ENCODE measurements around the gene BAZ2A. TPM values are rescaled to one million over a fixed set of nuclear protein-coding genes. Genes with fewer than 3 reads are reported as not detected.

BAZ2A gene
- total RNA-seq, 1 donor, result 49.6 TPM

- no peak overlapping the region for H2AFZ ChIP-seq (ENCODE audit: low read length)
- peak overlapping the region; percentile 40 for H3K4me3 ChIP-seq (ENCODE audit: insufficient read depth, low read length)
- H3K4me2 ChIP-seq (ENCODE audit: insufficient read depth, low read length), result peak overlapping the region; percentile 97
- peak; percentile 83 for DNase-seq (ENCODE audit: insufficient read length, low spot score, missing footprints)
- no peaks in the 10 kb centered on the region for H3K27me3 ChIP-seq (ENCODE audit: insufficient read depth, low read length)
- peaks cover 49% of the 10 kb centered on the region for H4K20me1 ChIP-seq (ENCODE audit: insufficient read depth, low read length)
- peaks cover 77% of the 10 kb centered on the region for H3K79me2 ChIP-seq (ENCODE audit: insufficient read depth, low read length)
- peaks cover 51% of the 10 kb centered on the region for H3K4me1 ChIP-seq (ENCODE audit: insufficient read depth, low read length)
- no peak for TF ChIP-seq CTCF (IDR thresholded peaks at IDR 0.05; ENCODE audit: extremely low read depth, low read depth, low read length)
- peaks cover 8% of the 10 kb centered on the region for H3K36me3 ChIP-seq (ENCODE audit: insufficient read depth, low read length)
- H3K9me3 ChIP-seq (ENCODE audit: low read depth, low read length), result no peaks in the 10 kb centered on the region
- no peak overlapping the region for H3K27ac ChIP-seq (ENCODE audit: low read depth, low read length)
Measured at GRCh38 chr12:56632701-56633467, 2.8 kb upstream of the BAZ2A start.

- no peak for TF ChIP-seq CTCF (IDR thresholded peaks at IDR 0.05; ENCODE audit: extremely low read depth, low read depth, low read length)
- peak; percentile 92 for DNase-seq (ENCODE audit: insufficient read length, low spot score, missing footprints)
- H3K4me3 ChIP-seq (ENCODE audit: insufficient read depth, low read length), result peak overlapping the region; percentile 40
Measured at GRCh38 chr12:56631790-56632700, 1.9 kb upstream of the BAZ2A start.

GRCh38 chr12:56629459-56630179 is 507 bp downstream of the BAZ2A start:
- peaks cover 11% of the 10 kb centered on the region for H3K36me3 ChIP-seq (ENCODE audit: insufficient read depth, low read length)
- H3K4me2 ChIP-seq (ENCODE audit: insufficient read depth, low read length), result peak overlapping the region; percentile 96
- peak overlapping the region; percentile 93 for H3K4me3 ChIP-seq (ENCODE audit: insufficient read depth, low read length)
- H3K27me3 ChIP-seq (ENCODE audit: insufficient read depth, low read length), result no peaks in the 10 kb centered on the region
- H3K79me2 ChIP-seq (ENCODE audit: insufficient read depth, low read length), result peaks cover 93% of the 10 kb centered on the region
- H2AFZ ChIP-seq (ENCODE audit: low read length), result peak overlapping the region; percentile 77
- peak; percentile 94 for DNase-seq (ENCODE audit: insufficient read length, low spot score, missing footprints)
- H3K9me3 ChIP-seq (ENCODE audit: low read depth, low read length), result no peaks in the 10 kb centered on the region
- peaks cover 37% of the 10 kb centered on the region for H3K4me1 ChIP-seq (ENCODE audit: insufficient read depth, low read length)
- no peak for TF ChIP-seq CTCF (IDR thresholded peaks at IDR 0.05; ENCODE audit: extremely low read depth, low read depth, low read length)
- H3K27ac ChIP-seq (ENCODE audit: low read depth, low read length), result peak overlapping the region; percentile 85
- peaks cover 73% of the 10 kb centered on the region for H4K20me1 ChIP-seq (ENCODE audit: insufficient read depth, low read length)

More at GRCh38 chr12:56631790-56632700, 1.9 kb upstream of the BAZ2A start:
- Histone ChIP-seq H3K9me3 (ENCODE audit: low read depth, low read length) (no peaks in the 10 kb centered on the region), H3K4me1 (ENCODE audit: insufficient read depth, low read length) (peaks cover 47% of the 10 kb centered on the region), H3K27ac (ENCODE audit: low read depth, low read length) (no peak overlapping the region), H3K36me3 (ENCODE audit: insufficient read depth, low read length) (peaks cover 6% of the 10 kb centered on the region), H3K27me3 (ENCODE audit: insufficient read depth, low read length) (no peaks in the 10 kb centered on the region), H4K20me1 (ENCODE audit: insufficient read depth, low read length) (peaks cover 51% of the 10 kb centered on the region), H3K4me2 (ENCODE audit: insufficient read depth, low read length) (peak overlapping the region; percentile 97), H3K79me2 (ENCODE audit: insufficient read depth, low read length) (peaks cover 85% of the 10 kb centered on the region), H2AFZ (ENCODE audit: low read length) (no peak overlapping the region)

All from osteoblast (primary cell).